B cell (primary cell): ENCODE results near the gene NCAPH2. TPM values are rescaled to one million over a fixed set of nuclear protein-coding genes. Genes with fewer than 3 reads are reported as not detected.

Experiments
- ATAC-seq: fragments of 200-7000 bp; cut with Tn5 transposase; one replicate; pipeline ENCODE4 v1.10.0; 2021; ENCODE audit warnings: low read depth, mild to moderate bottlenecking, moderate number of reproducible peaks, moderate library complexity
- CTCF ChIA-PET: fragments of 350-600 bp; sonication (Branson Sonifier 250); formaldehyde crosslinking; loops from one replicate; lab custom pipeline; 2021; ENCODE audit warnings: antibody characterized with exemption, inconsistent platforms; lab: Charles Lee
- POLR2A ChIA-PET: fragments of 350-600 bp; sonication (Branson Sonifier 250); formaldehyde crosslinking; loops from one replicate; lab custom pipeline; 2021; ENCODE audit warnings: antibody characterized with exemption; lab: Charles Lee
- DNase-seq: peaks from one replicate; pipeline ENCODE4 v3.0.0; 2013
- H2AFZ ChIP-seq: 2 replicates; pipeline ENCODE4 v1.6.1; 2012; ENCODE audit warnings: mild to moderate bottlenecking, low read depth, low read length; ENCODE audit not compliant: insufficient read depth, poor library complexity, severe bottlenecking
- H3K27ac ChIP-seq, 2 donors: 1 replicate in 1 of 2; 2 replicates in 1 of 2; pipeline ENCODE4 v1.5.1; 2012 to 2013; ENCODE audit warnings: low read length in 2 of 2, mild to moderate bottlenecking in 2 of 2, moderate library complexity in 1 of 2
- H3K27me3 ChIP-seq, 4 experiments: fragments of 200-600 bp in 1 of 4; sonication (generic) in 1 of 4; replicated peaks in 1 of 4; 1 replicate in 2 of 4; 2 replicates in 2 of 4; pipeline versions ENCODE4 v1.6.1 to v1.7.0; 2013 to 2016; ENCODE audit warnings: low read length in 3 of 4, mild to moderate bottlenecking in 2 of 4, mixed read lengths in 1 of 4, moderate library complexity in 1 of 4; ENCODE audit not compliant: insufficient read depth in 4 of 4, control insufficient read depth in 3 of 4; ENCODE audit errors: control extremely low read depth in 1 of 4
- H3K36me3 ChIP-seq, 2 experiments: replicated peaks in 1 of 2; 1 replicate in 1 of 2; 2 replicates in 1 of 2; pipeline versions ENCODE4 v1.6.1 to v1.7.1; 2013; ENCODE audit warnings: low read length in 1 of 2; ENCODE audit not compliant: insufficient read depth in 2 of 2, control insufficient read depth in 1 of 2; ENCODE audit errors: control extremely low read depth in 1 of 2, extremely low read depth in 1 of 2
- H3K4me1 ChIP-seq, 2 donors: fragments of 200-600 bp in 1 of 2; sonication (generic) in 1 of 2; 1 replicate in 1 of 2; 2 replicates in 1 of 2; pipeline versions ENCODE4 v1.5.1 to v1.6.1; 2013 to 2017; ENCODE audit warnings: low read length in 2 of 2; ENCODE audit not compliant: control insufficient read depth in 2 of 2, insufficient read depth in 2 of 2
- H3K4me2 ChIP-seq: replicated peaks from 2 replicates; pipeline ENCODE3; 2012; ENCODE audit warnings: mild to moderate bottlenecking, low read depth, low read length; ENCODE audit not compliant: poor library complexity, severe bottlenecking
- H3K4me3 ChIP-seq, 5 experiments: fragments of 200-600 bp in 1 of 5; sonication (generic) in 1 of 5; 1 replicate in 3 of 5; 2 replicates in 2 of 5; pipeline versions ENCODE4 v1.5.1 to v1.7.0; 2011 to 2016; ENCODE audit warnings: low read length in 4 of 5, mild to moderate bottlenecking in 4 of 5, low read depth in 2 of 5, control low read depth in 1 of 5, moderate library complexity in 1 of 5; ENCODE audit not compliant: insufficient read depth in 1 of 5; ENCODE audit errors: control extremely low read depth in 1 of 5, extremely low read depth in 1 of 5
- H3K79me2 ChIP-seq: fragments of 200-600 bp; sonication (generic); one replicate; pipeline ENCODE4 v1.6.0; 2016; ENCODE audit warnings: low read length; ENCODE audit not compliant: control insufficient read depth, insufficient read depth
- H3K9ac ChIP-seq: fragments of 200-600 bp; sonication (generic); 2 replicates; pipeline ENCODE4 v1.6.1; 2017; ENCODE audit warnings: mild to moderate bottlenecking, low read length, moderate library complexity
- H3K9me3 ChIP-seq, 3 donors: one replicate each; pipeline versions ENCODE4 v1.6.1 to v1.7.1; 2013; ENCODE audit warnings: low read length in 2 of 3; ENCODE audit not compliant: control insufficient read depth in 2 of 3, insufficient read depth in 1 of 3; ENCODE audit errors: control extremely low read depth in 1 of 3
- H4K20me1 ChIP-seq: 2 replicates; pipeline ENCODE4 v1.6.0; 2012; ENCODE audit warnings: mild to moderate bottlenecking, low read length; ENCODE audit not compliant: insufficient read depth, control insufficient read depth, poor library complexity, severe bottlenecking
- H3K27ac Mint-ChIP-seq: one replicate; pipeline ENCODE4 v1.8.0; 2021; ENCODE audit warnings: mixed read lengths
- H3K27me3 Mint-ChIP-seq: one replicate; pipeline ENCODE4 v1.8.0; 2021; ENCODE audit warnings: mixed read lengths
- H3K4me1 Mint-ChIP-seq: one replicate; pipeline ENCODE4 v1.8.0; 2021; ENCODE audit warnings: mixed read lengths
- H3K4me3 Mint-ChIP-seq: one replicate; pipeline ENCODE4 v1.8.0; 2021; ENCODE audit warnings: mixed read lengths
- H3K9me3 Mint-ChIP-seq: one replicate; pipeline ENCODE4 v1.8.0; 2022; ENCODE audit warnings: mixed read lengths; ENCODE audit not compliant: insufficient read depth
- CTCF ChIP-seq: fragments of 200-600 bp; IDR thresholded peaks from one replicate; pipeline ENCODE4 v1.8.0; 2022; ENCODE audit warnings: antibody characterized with exemption, mild to moderate bottlenecking
- EZH2 ChIP-seq: IDR thresholded peaks from 2 replicates; pipeline ENCODE4 v1.6.1; 2012; ENCODE audit warnings: borderline replicate concordance, low read depth, mild to moderate bottlenecking, moderate library complexity, low read length; ENCODE audit not compliant: insufficient read depth, poor library complexity, severe bottlenecking
- WGBS: methylation state at CpG from one replicate; pipeline ENCODE4 v1.1.5; 2013; ENCODE audit warnings: missing lambda C conversion rate; ENCODE audit not compliant: insufficient coverage; 5-methylcytosine and 5-hydroxymethylcytosine counted together
- intact Hi-C: fragments of 100-400 bp; cut with micrococcal nuclease; formaldehyde crosslinking; loops from one replicate; pipeline ENCODE4 v1.10.0; 2022
- polyA plus RNA-seq: library from polyadenylated mRNA; depleted of rRNA; stranded (reverse); fragments of >200 nt; gene quantifications from 2 replicates; pipeline ENCODE4 v1.2.3, GENCODE V29; 2012
- total RNA-seq, 2 donors: library from RNA; stranded (reverse); fragments of 120-200 nt in 1 of 2; gene quantifications; 1 replicate in 1 of 2; 2 replicates in 1 of 2; pipeline versions ENCODE4 v1.2.3 to v1.2.4, GENCODE V29; 2013 to 2022

NCAPH2 gene
- total and polyA plus RNA-seq, 2 donors (not counting 1 experiment from before 2014, with no cell fraction given), result 47.1 to 76.9 TPM

- H3K27ac ChIP-seq, result peak overlapping the region; percentile 83 to 90
- H2AFZ ChIP-seq, result peak overlapping the region; percentile 78
- H3K4me3 ChIP-seq, result peak overlapping the region; percentile 14 to 76 (median 69)
- Mint-ChIP-seq H3K4me3 (peak overlapping the region; percentile 86), H3K27me3 (no peaks in the 10 kb centered on the region), H3K4me1 (peaks cover 34% of the 10 kb centered on the region), H3K9me3 (no peaks in the 10 kb centered on the region), H3K27ac (peak overlapping the region; percentile 91)
- peaks cover 0 to 9% (median 0%) of the 10 kb centered on the region in 3 donors for H3K9me3 ChIP-seq
- H3K27me3 ChIP-seq, result no peaks in the 10 kb centered on the region
- WGBS, result under 1% methylated on average over 75 of the region's 77 CpGs
- peaks cover 16 to 54% of the 10 kb centered on the region in 2 donors for H3K4me1 ChIP-seq
- ATAC-seq (peak; percentile 26), DNase-seq (peak; percentile 93)
- ChIA-PET POLR2A (interaction anchor here (0.6 to 5.4 kb wide), 21 partner anchors 8 to 336 kb away, joined by 3 to 104 read pairs (median 9); partner anchors contain the start of genes CHKB, HDAC10, KLHDC7B and LMF2), CTCF (interaction anchor here (0.7 to 5.5 kb wide), 43 partner anchors 9 to 335 kb away, joined by 3 to 81 read pairs (median 6); partner anchors contain the start of genes ADM2, ARSA, CHKB and HDAC10)
- H4K20me1 ChIP-seq, result peaks cover 27% of the 10 kb centered on the region
- peaks cover 41% of the 10 kb centered on the region for H3K79me2 ChIP-seq
- peaks cover 0 to 26% of the 10 kb centered on the region in 2 experiments for H3K36me3 ChIP-seq
- peak overlapping the region; percentile 98 for H3K4me2 ChIP-seq
- intact Hi-C loops, result loop anchor here (1.0 to 5.0 kb wide), 3 partner anchors 19 to 54 kb away; partner anchors contain the start of genes KLHDC7B and SYCE3
- H3K9ac ChIP-seq, result peak overlapping the region; percentile 89
- no peak for TF ChIP-seq EZH2
- peak; percentile 83 for TF ChIP-seq CTCF
Measured at GRCh38 chr22:50526108-50526833, 18.2 kb downstream of the NCAPH2 start.
